IMR-90 (cell line): ENCODE results near the gene CACNA2D1. TPM values are rescaled to one million over a fixed set of nuclear protein-coding genes. Genes with fewer than 3 reads are reported as not detected.

Experiments
- ATAC-seq: fragments of 200-7000 bp; cut with Tn5 transposase; 2 replicates; pipeline ENCODE4 v1.9.1; 2020; ENCODE audit warnings: low read depth, mild to moderate bottlenecking, moderate library complexity
- BruUV-seq: library from RNA; stranded (reverse); fragments of 400-500 nt; replicated peaks from 2 replicates; lab custom pipeline; 2021; lab: Mats Ljungman, UMichigan
- CTCF ChIA-PET: fragments of 300-600 bp; formaldehyde crosslinking; extraction: SDS; loops from one replicate; lab custom pipeline; 2021; ENCODE audit warnings: antibody characterized with exemption; lab: Yijun Ruan, JAX
- POLR2A ChIA-PET: fragments of 300-600 bp; sonication (Branson Sonifier 250); formaldehyde crosslinking; loops from one replicate; lab custom pipeline; 2022; ENCODE audit warnings: antibody characterized with exemption; ENCODE audit not compliant: unreplicated experiment; lab: Charles Lee
- DNase-seq: peaks from one replicate; pipeline ENCODE4 v3.0.0; 2013
- H2AFZ ChIP-seq: replicated peaks from 2 replicates; pipeline ENCODE3; 2013; ENCODE audit warnings: low read length, mild to moderate bottlenecking; ENCODE audit not compliant: poor library complexity
- H2AK5ac ChIP-seq: 2 replicates; pipeline ENCODE4 v1.6.1; 2013; ENCODE audit warnings: low read depth, low read length, inconsistent platforms
- H2AK9ac ChIP-seq: replicated peaks from 2 replicates; pipeline ENCODE3; 2013; ENCODE audit warnings: mild to moderate bottlenecking, low read depth, low read length, moderate library complexity; ENCODE audit not compliant: poor library complexity
- H2BK120ac ChIP-seq: 2 replicates; pipeline ENCODE4 v1.6.1; 2013; ENCODE audit warnings: low read depth, low read length, inconsistent platforms
- H2BK15ac ChIP-seq: 3 replicates; pipeline ENCODE4 v1.6.1; 2013; ENCODE audit warnings: low read depth, low read length, inconsistent platforms
- H2BK20ac ChIP-seq: 2 replicates; pipeline ENCODE4 v1.6.1; 2013; ENCODE audit warnings: low read depth, mild to moderate bottlenecking, inconsistent platforms, low read length, moderate library complexity
- H2BK5ac ChIP-seq: 2 replicates; pipeline ENCODE4 v1.6.1; 2013; ENCODE audit warnings: mild to moderate bottlenecking, low read depth, low read length, inconsistent platforms; ENCODE audit not compliant: poor library complexity, severe bottlenecking
- H3K14ac ChIP-seq: replicated peaks from 2 replicates; pipeline ENCODE4 v1.6.1; 2013; ENCODE audit warnings: low read depth, low read length, inconsistent platforms
- H3K18ac ChIP-seq: 2 replicates; pipeline ENCODE4 v1.6.1; 2013; ENCODE audit warnings: low read depth, low read length, control low read depth
- H3K23ac ChIP-seq: 2 replicates; pipeline ENCODE4 v1.6.1; 2013; ENCODE audit warnings: low read depth, low read length, inconsistent platforms
- H3K27ac ChIP-seq: 2 replicates; pipeline ENCODE4 v1.5.1; 2013; ENCODE audit warnings: mild to moderate bottlenecking, control low read depth, low read length; ENCODE audit not compliant: insufficient read depth
- H3K27me3 ChIP-seq: 2 replicates; pipeline ENCODE4 v1.6.1; 2013; ENCODE audit warnings: low read length; ENCODE audit not compliant: control insufficient read depth, insufficient read depth
- H3K36me3 ChIP-seq: 2 replicates; pipeline ENCODE4 v1.6.1; 2013; ENCODE audit warnings: low read length, mixed read lengths; ENCODE audit not compliant: control insufficient read depth, insufficient read depth
- H3K4ac ChIP-seq: 2 replicates; pipeline ENCODE4 v1.6.1; 2013; ENCODE audit warnings: low read depth, low read length, inconsistent platforms
- H3K4me1 ChIP-seq: 2 replicates; pipeline ENCODE4 v1.6.1; 2013; ENCODE audit warnings: low read length, mixed read lengths; ENCODE audit not compliant: control insufficient read depth, insufficient read depth
- H3K4me2 ChIP-seq: 2 replicates; pipeline ENCODE4 v1.6.1; 2013; ENCODE audit warnings: low read depth, mild to moderate bottlenecking, control low read depth, low read length, moderate library complexity
- H3K4me3 ChIP-seq: 2 replicates; pipeline ENCODE4 v1.5.1; 2013; ENCODE audit warnings: low read depth, mild to moderate bottlenecking, control low read depth, low read length, moderate library complexity; ENCODE audit not compliant: insufficient read depth
- H3K56ac ChIP-seq: 2 replicates; pipeline ENCODE4 v1.6.1; 2013; ENCODE audit warnings: low read length, inconsistent platforms; ENCODE audit not compliant: insufficient read depth; ENCODE audit errors: extremely low read depth
- H3K79me1 ChIP-seq, 2 experiments: 2 replicates each; pipeline ENCODE4 v1.6.1; 2013; ENCODE audit warnings: low read length in 2 of 2, inconsistent platforms in 1 of 2, low read depth in 1 of 2
- H3K9ac ChIP-seq: 2 replicates; pipeline ENCODE4 v1.6.1; 2013; ENCODE audit warnings: low read depth, low read length, control low read depth
- H3K9me1 ChIP-seq: 2 replicates; pipeline ENCODE4 v1.6.1; 2013; ENCODE audit warnings: low read length, inconsistent platforms; ENCODE audit not compliant: insufficient read depth
- H3K9me3 ChIP-seq: 2 replicates; pipeline ENCODE4 v1.6.1; 2013; ENCODE audit warnings: low read length; ENCODE audit not compliant: control insufficient read depth, insufficient read depth
- H4K20me1 ChIP-seq: 2 replicates; pipeline ENCODE4 v1.6.1; 2013; ENCODE audit warnings: low read length, inconsistent platforms; ENCODE audit not compliant: insufficient read depth
- H4K5ac ChIP-seq: 2 replicates; pipeline ENCODE4 v1.6.1; 2013; ENCODE audit warnings: mild to moderate bottlenecking, low read depth, low read length, control low read depth
- H4K8ac ChIP-seq, 2 experiments: 2 replicates each; pipeline ENCODE4 v1.6.1; 2013; ENCODE audit warnings: low read depth in 2 of 2, low read length in 2 of 2, control low read depth in 1 of 2, inconsistent platforms in 1 of 2
- H4K91ac ChIP-seq: 2 replicates; pipeline ENCODE4 v1.6.1; 2013; ENCODE audit warnings: low read depth, low read length, inconsistent platforms; ENCODE audit not compliant: insufficient read depth
- BHLHE40 ChIP-seq: fragments of 150-350 bp; IDR thresholded peaks from 2 replicates; pipeline ENCODE4 v1.6.1; 2016; ENCODE audit warnings: mild to moderate bottlenecking, low read depth, low read length
- CEBPB ChIP-seq: IDR thresholded peaks from 2 replicates; pipeline ENCODE4 v1.6.1; 2012; ENCODE audit warnings: low read depth, low read length, improper control_type of control experiment
- CHD1 ChIP-seq: IDR thresholded peaks from 2 replicates; pipeline ENCODE4 v1.6.1; 2012; ENCODE audit warnings: low read depth, low read length, improper control_type of control experiment
- CTCF ChIP-seq: conservative IDR thresholded peaks from 2 replicates; pipeline ENCODE4 v1.5.1; 2012; ENCODE audit warnings: mild to moderate bottlenecking, low read depth, low read length, improper control_type of control experiment
- ELK1 ChIP-seq: fragments of 150-350 bp; IDR thresholded peaks from 2 replicates; pipeline ENCODE4 v1.6.1; 2016; ENCODE audit warnings: low read depth, mild to moderate bottlenecking, low read length, moderate library complexity, borderline replicate concordance
- FOS ChIP-seq: fragments of 150-350 bp; IDR thresholded peaks from 2 replicates; pipeline ENCODE4 v1.6.1; 2016; ENCODE audit warnings: low read depth, low read length
- MAFK ChIP-seq: IDR thresholded peaks from 2 replicates; pipeline ENCODE4 v1.6.1; 2012; ENCODE audit warnings: low read depth, low read length, improper control_type of control experiment
- MAZ ChIP-seq: IDR thresholded peaks from 2 replicates; pipeline ENCODE4 v1.6.1; 2012; ENCODE audit warnings: low read depth, mild to moderate bottlenecking, low read length, improper control_type of control experiment, moderate library complexity, borderline replicate concordance
- MXI1 ChIP-seq: IDR thresholded peaks from 2 replicates; pipeline ENCODE4 v1.6.1; 2012; ENCODE audit warnings: low read depth, mild to moderate bottlenecking, low read length, moderate library complexity, borderline replicate concordance
- NFE2L2 ChIP-seq: fragments of 150-350 bp; IDR thresholded peaks from 2 replicates; pipeline ENCODE4 v1.6.1; 2016; ENCODE audit warnings: low read depth, mild to moderate bottlenecking, low read length
- RCOR1 ChIP-seq: IDR thresholded peaks from 2 replicates; pipeline ENCODE4 v1.6.1; 2012; ENCODE audit warnings: mild to moderate bottlenecking, low read length, improper control_type of control experiment; ENCODE audit not compliant: insufficient replicate concordance
- RFX5 ChIP-seq: IDR thresholded peaks from 2 replicates; pipeline ENCODE4 v1.8.0; 2012; ENCODE audit warnings: low read depth, mild to moderate bottlenecking, low read length, moderate library complexity
- SMC3 ChIP-seq: fragments of 150-350 bp; IDR thresholded peaks from 2 replicates; pipeline ENCODE4 v1.6.1; 2016; ENCODE audit warnings: low read depth, mild to moderate bottlenecking, antibody characterized with exemption, low read length, moderate library complexity
- USF2 ChIP-seq: fragments of 150-350 bp; IDR thresholded peaks from 2 replicates; pipeline ENCODE4 v1.6.1; 2017; ENCODE audit warnings: mild to moderate bottlenecking, antibody characterized with exemption, low read length, low read depth
- WGBS, 2 experiments: methylation state at CpG; one replicate each; pipeline versions ENCODE4 v1.1.5 to v1.1.7; 2013; ENCODE audit warnings: missing lambda C conversion rate in 2 of 2; ENCODE audit not compliant: insufficient read length in 1 of 2; ENCODE audit errors: extremely low coverage in 2 of 2; 5-methylcytosine and 5-hydroxymethylcytosine counted together
- dilution Hi-C: fragments of 300-500 bp; cut with HindIII; formaldehyde crosslinking; loops from one replicate; pipeline ENCODE4 v1.14.3; 2018; ENCODE audit warnings: low sequenced_read_pairs; ENCODE audit not compliant: unreplicated experiment
- in situ Hi-C: fragments of 300-500 bp; cut with MboI; formaldehyde crosslinking; loops from 3 replicates; pipeline ENCODE4 v1.14.3; 2019; ENCODE audit warnings: low sequenced_read_pairs, inconsistent platforms, mixed read lengths
- intact Hi-C: fragments of 100-400 bp; cut with micrococcal nuclease; formaldehyde crosslinking; loops from 2 replicates; pipeline ENCODE4 v1.10.0; 2022
- polyA plus RNA-seq, 3 experiments: library from polyadenylated mRNA; depleted of rRNA; stranded (reverse); fragments of >200 nt; gene quantifications; 2 replicates each; pipeline ENCODE4 v1.2.3, GENCODE V29; 2012; ENCODE audit warnings: low replicate concordance in 1 of 3
- total RNA-seq: library from RNA; depleted of rRNA; stranded (reverse); fragments of >200 nt; gene quantifications from 2 replicates; pipeline ENCODE4 v1.2.3, GENCODE V29; 2012

The CACNA2D1 gene
- total and polyA plus RNA-seq, 2 of the 4 experiments (the other 2 are of a cell fraction), result 5.8 to 21.9 TPM

GRCh38 chr7:82275342-82275741 is 168.2 kb downstream of the CACNA2D1 start:
- Histone ChIP-seq H3K18ac (no peak overlapping the region), H3K56ac (no peak overlapping the region), H2BK5ac (no peak overlapping the region), H4K91ac (no peak overlapping the region), H3K36me3 (no peaks in the 10 kb centered on the region), H2AFZ (no peak overlapping the region), H3K9me1 (no peaks in the 10 kb centered on the region), H3K27me3 (no peaks in the 10 kb centered on the region), H2BK20ac (no peak overlapping the region), H2AK9ac (no peak overlapping the region), H3K9ac (no peak overlapping the region), H2AK5ac (no peak overlapping the region), H3K4ac (no peak overlapping the region), H2BK15ac (no peak overlapping the region), H3K27ac (no peak overlapping the region), H3K4me3 (no peak overlapping the region), H4K8ac (no peak overlapping the region), H4K20me1 (no peaks in the 10 kb centered on the region), H3K9me3 (no peaks in the 10 kb centered on the region), H3K4me1 (no peaks in the 10 kb centered on the region), H3K79me1 (no peaks in the 10 kb centered on the region; a peak in 1 of 4 replicates), H3K14ac (no peak overlapping the region), H3K4me2 (no peak overlapping the region), H2BK120ac (no peak overlapping the region), H4K5ac (no peak overlapping the region), H3K23ac (no peak overlapping the region)
- no peak for DNase-seq
- WGBS, 2 experiments, result no CpG with 5 or more reads among the region's 3 CpGs
- dilution Hi-C loops (no loop called here), in situ Hi-C loops (no loop called here), intact Hi-C loops (no loop called here)
- ChIA-PET CTCF (no interaction called here), POLR2A (no interaction called here)
- ATAC-seq, result no peak
- TF ChIP-seq MXI1 (no peak), MAZ (no peak), USF2 (no peak), CTCF (no peak), NFE2L2 (no peak), MAFK (no peak), SMC3 (no peak), FOS (no peak), BHLHE40 (no peak), ELK1 (no peak), RFX5 (no peak), RCOR1 (no peak), CHD1 (no peak), CEBPB (no peak)
- BruUV-seq, result no TSS peak
